GM12878 (cell line): ENCODE data around the gene GARIN5B. TPM values are rescaled to one million over a fixed set of nuclear protein-coding genes. Genes with fewer than 3 reads are reported as not detected.

Experiments
- ATAC-seq: fragments of 200-7000 bp; cut with Tn5 transposase; 3 replicates; pipeline ENCODE4 v1.9.1; 2020; ENCODE audit warnings: mild to moderate bottlenecking, moderate library complexity
- BruUV-seq: library from RNA; stranded (reverse); fragments of 400-500 nt; replicated peaks from 2 replicates; lab custom pipeline; 2021; lab: Mats Ljungman, UMichigan
- CTCF ChIA-PET: fragments of 300-600 bp; sonication (Branson Sonifier 250); formaldehyde crosslinking; extraction: SDS; loops from one replicate; lab custom pipeline; 2021; ENCODE audit warnings: inconsistent platforms; lab: Yijun Ruan, JAX
- POLR2A ChIA-PET: fragments of 350-600 bp; formaldehyde crosslinking; extraction: SDS; loops from one replicate; lab custom pipeline; 2021; ENCODE audit warnings: inconsistent platforms; lab: Charles Lee
- RAD21 ChIA-PET: fragments of 300-600 bp; sonication (Branson Sonifier 250); formaldehyde crosslinking; loops from one replicate; lab custom pipeline; 2023; ENCODE audit warnings: antibody characterized with exemption; ENCODE audit not compliant: unreplicated experiment; lab: Charles Lee
- SMC1A ChIA-PET: fragments of 300-600 bp; sonication (Branson Sonifier 250); formaldehyde crosslinking; loops from one replicate; lab custom pipeline; 2023; ENCODE audit not compliant: unreplicated experiment, uncharacterized antibody; lab: Charles Lee
- DNase-seq: peaks from one replicate; pipeline ENCODE4 v3.0.0-alpha.2; 2011; ENCODE audit warnings: low read depth, low spot score
- FAIRE-seq: peaks from 3 replicates; lab custom pipeline; 2011; peaks lifted over from hg19 to GRCh38; lab: Jason Lieb, UNC
- H2AFZ ChIP-seq: 2 replicates; pipeline ENCODE4 v1.6.0; 2011; ENCODE audit warnings: low read depth, low read length, control low read depth; ENCODE audit not compliant: control insufficient read depth
- H3K27ac ChIP-seq: 2 replicates; pipeline ENCODE4 v1.5.1; 2011; ENCODE audit warnings: control low read depth; ENCODE audit not compliant: control insufficient read depth, insufficient read depth
- H3K27me3 ChIP-seq, 2 experiments: replicated peaks in 1 of 2; 2 replicates each; pipeline versions ENCODE4 v1.6.0 to v1.6.1; 2011; ENCODE audit warnings: low read length in 1 of 2; ENCODE audit not compliant: control insufficient read depth in 2 of 2, insufficient read depth in 2 of 2
- H3K36me3 ChIP-seq, 2 experiments: 2 replicates each; pipeline ENCODE4 v1.5.1; 2011; ENCODE audit warnings: low read length in 1 of 2; ENCODE audit not compliant: control insufficient read depth in 2 of 2, insufficient read depth in 2 of 2
- H3K4me1 ChIP-seq: 2 replicates; pipeline ENCODE4 v1.6.1; 2011; ENCODE audit warnings: mild to moderate bottlenecking, low read length, moderate library complexity, mixed read lengths; ENCODE audit not compliant: control insufficient read depth, insufficient read depth
- H3K4me2 ChIP-seq: 2 replicates; pipeline ENCODE4 v1.6.0; 2011; ENCODE audit warnings: control low read depth; ENCODE audit not compliant: control insufficient read depth, insufficient read depth
- H3K4me3 ChIP-seq: fragments of 200-600 bp; sonication (generic); 2 replicates; pipeline ENCODE4 v1.5.1; 2016
- H3K79me2 ChIP-seq: 2 replicates; pipeline ENCODE4 v1.6.0; 2011; ENCODE audit warnings: low read length; ENCODE audit not compliant: control insufficient read depth, insufficient read depth
- H3K9ac ChIP-seq: 2 replicates; pipeline ENCODE4 v1.8.0; 2011; ENCODE audit warnings: low read length, control low read depth, mixed read lengths; ENCODE audit not compliant: control insufficient read depth, insufficient read depth
- H3K9me3 ChIP-seq: replicated peaks from 3 replicates; pipeline ENCODE4 v1.5.1; 2011; ENCODE audit warnings: mild to moderate bottlenecking, low read length; ENCODE audit not compliant: control insufficient read depth, insufficient read depth
- H4K20me1 ChIP-seq: 2 replicates; pipeline ENCODE4 v1.6.0; 2011; ENCODE audit not compliant: control insufficient read depth, insufficient read depth
- ASH2L ChIP-seq: fragments of 300-600, 200-600 bp; sonication (generic); IDR thresholded peaks from 2 replicates; pipeline ENCODE4 v1.6.1; 2017; ENCODE audit warnings: low read depth, mild to moderate bottlenecking, borderline replicate concordance
- BRCA1 ChIP-seq: IDR thresholded peaks from 2 replicates; pipeline ENCODE4 v1.6.1; 2011; ENCODE audit warnings: low read depth, low read length, improper control_type of control experiment
- CHD4 ChIP-seq: fragments of 200-600 bp; sonication (generic); IDR thresholded peaks from 2 replicates; pipeline ENCODE4 v1.6.1; 2016; ENCODE audit warnings: mild to moderate bottlenecking
- FOS ChIP-seq: IDR thresholded peaks from 3 replicates; pipeline ENCODE4 v1.6.1; 2011; ENCODE audit warnings: borderline replicate concordance; ENCODE audit not compliant: insufficient read length; ENCODE audit errors: extremely low read depth
- IRF3 ChIP-seq: fragments of 450-650 bp; IDR thresholded peaks from 2 replicates; pipeline ENCODE4 v1.6.1; 2014; ENCODE audit warnings: mild to moderate bottlenecking
- MAX ChIP-seq: IDR thresholded peaks from 2 replicates; pipeline ENCODE4 v1.6.1; 2012; ENCODE audit warnings: low read depth, low read length, improper control_type of control experiment
- MYC ChIP-seq: IDR thresholded peaks from 2 replicates; pipeline ENCODE4 v1.6.1; 2011; ENCODE audit warnings: mild to moderate bottlenecking, low read length, moderate library complexity, inconsistent platforms; ENCODE audit not compliant: insufficient read depth, insufficient replicate concordance, insufficient read length, severe bottlenecking
- NFYA ChIP-seq: IDR thresholded peaks from 2 replicates; pipeline ENCODE4 v1.6.1; 2011; ENCODE audit warnings: low read depth, mild to moderate bottlenecking, low read length, improper control_type of control experiment, borderline replicate concordance
- NKRF ChIP-seq: fragments of 450-650 bp; conservative IDR thresholded peaks from 2 replicates; pipeline ENCODE4 v1.6.1; 2017; ENCODE audit warnings: mild to moderate bottlenecking, moderate library complexity
- POU2F2 ChIP-seq: IDR thresholded peaks from 3 replicates; pipeline ENCODE4 v1.6.1; 2011; ENCODE audit warnings: low read depth, mild to moderate bottlenecking, low read length, borderline replicate concordance
- STAT1 ChIP-seq: fragments of 450-650 bp; conservative IDR thresholded peaks from 2 replicates; pipeline ENCODE4 v1.6.1; 2014; ENCODE audit warnings: antibody characterized with exemption, mild to moderate bottlenecking
- TBL1XR1 ChIP-seq: IDR thresholded peaks from 2 replicates; pipeline ENCODE4 v1.6.1; 2012; ENCODE audit warnings: low read depth, low read length, improper control_type of control experiment
- WGBS: methylation state at CpG from one replicate; pipeline ENCODE4 v1.1.6; 2016; ENCODE audit warnings: low lambda C conversion rate; ENCODE audit not compliant: insufficient replicate concordance, insufficient coverage; ENCODE audit errors: missing lambda C conversion rate; 5-methylcytosine and 5-hydroxymethylcytosine counted together
- in situ Hi-C: fragments of 300-500 bp; cut with MboI; formaldehyde crosslinking; loops from 9 replicates; pipeline ENCODE4 v1.14.3; 2018; ENCODE audit warnings: mixed read lengths
- intact Hi-C: fragments of 100-400 bp; cut with micrococcal nuclease; formaldehyde crosslinking; loops from one replicate; pipeline ENCODE4 v1.14.2; 2022; ENCODE audit not compliant: unreplicated experiment
- polyA plus RNA-seq, 11 experiments: library from polyadenylated mRNA; depleted of rRNA in 4 of 11; unstranded in 6 of 11; stranded (reverse) in 5 of 11; fragments of >200 nt; fragmentation: Nextera tagmentation in 4 of 11; fragmentation: Illumina TruSeq in 1 of 11; extraction: Ambion mirVana in 4 of 11; extraction: Trizol in 1 of 11; gene quantifications; 1 replicate in 1 of 11; 2 replicates in 10 of 11; pipeline versions ENCODE4 v1.2.1 to v1.2.3, GENCODE V29; 2011 to 2016; ENCODE audit warnings: inconsistent platforms in 2 of 11, missing spikeins in 2 of 11, low read depth in 1 of 11
- total RNA-seq, 4 experiments: library from RNA; depleted of rRNA in 3 of 4; stranded (reverse); fragments of >200 nt in 3 of 4; fragmentation: Illumina TruSeq in 1 of 4; extraction: Trizol in 1 of 4; gene quantifications; 2 replicates each; pipeline versions ENCODE4 v1.2.1 to v1.2.3, GENCODE V29; 2013 to 2021
- TF ChIP-seq, protein P1 (sequence below): IDR thresholded peaks from 2 replicates; pipeline ENCODE4 v1.6.1; 2011; ENCODE audit warnings: low read depth, mild to moderate bottlenecking, low read length, moderate library complexity, borderline replicate concordance; ENCODE audit errors: extremely low read depth
- TF ChIP-seq, protein P2 (sequence below): IDR thresholded peaks from 2 replicates; pipeline ENCODE4 v1.6.1; 2012; ENCODE audit warnings: low read length, inconsistent platforms
- TF ChIP-seq, protein P3 (sequence below): fragments of 450-650 bp; IDR thresholded peaks from 2 replicates; pipeline ENCODE4 v1.6.1; 2017; ENCODE audit warnings: mild to moderate bottlenecking

GARIN5B gene
- total and polyA plus RNA-seq, 10 of the 15 experiments (the other 5 are each of a cell fraction or from before 2014, with no cell fraction given): not detected

GRCh38 chr19:55382013-55382412 is 19.0 kb upstream of the GARIN5B start:
- intact Hi-C loops (loop anchor here (5.0 to 10.0 kb wide), 3 partner anchors 80 to 767 kb away; partner anchors contain the start of gene PPP6R1), in situ Hi-C loops (no loop called here)
- H2AFZ ChIP-seq: no peak overlapping the region
- no TSS peak for BruUV-seq
- H3K36me3 ChIP-seq: peaks cover 0 to 4% of the 10 kb centered on the region in 2 experiments; a peak in 1 of 4 replicates
- no peaks in the 10 kb centered on the region for H3K27me3 ChIP-seq
- ATAC-seq (no peak), DNase-seq (no peak), FAIRE-seq (no peak)
- ChIA-PET POLR2A (interaction anchor here (1.1 to 3.1 kb wide), 2 partner anchors 41 to 43 kb away, joined by 4 to 26 read pairs; partner anchors contain the start of gene KMT5C), SMC1A (interaction anchor here (2.8 kb wide), 1 partner anchor 43 kb away, joined by 15 read pairs; the partner anchor contains the start of gene KMT5C), CTCF (interaction anchor here (3.2 to 3.4 kb wide), 2 partner anchors 80 to 89 kb away, joined by 34 to 49 read pairs; no protein-coding TSS in a partner anchor), RAD21 (no interaction called here)
- H3K27ac ChIP-seq: no peak overlapping the region
- 94% methylated on average over 5 of the region's 5 CpGs for WGBS
- H3K4me3 ChIP-seq: no peak overlapping the region
- H3K4me1 ChIP-seq: peaks cover 11% of the 10 kb centered on the region
- H4K20me1 ChIP-seq: peaks cover 7% of the 10 kb centered on the region
- H3K9ac ChIP-seq: no peak overlapping the region
- H3K9me3 ChIP-seq: no peaks in the 10 kb centered on the region
- H3K4me2 ChIP-seq: no peak overlapping the region
- peaks cover 19% of the 10 kb centered on the region for H3K79me2 ChIP-seq
- TF ChIP-seq, protein P1, sequence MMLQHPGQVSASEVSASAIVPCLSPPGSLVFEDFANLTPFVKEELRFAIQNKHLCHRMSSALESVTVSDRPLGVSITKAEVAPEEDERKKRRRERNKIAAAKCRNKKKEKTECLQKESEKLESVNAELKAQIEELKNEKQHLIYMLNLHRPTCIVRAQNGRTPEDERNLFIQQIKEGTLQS: no peak
- TF ChIP-seq MYC: no peak
- TF ChIP-seq MAX: no peak
- TF ChIP-seq STAT1: no peak
- TF ChIP-seq FOS: no peak
- TF ChIP-seq BRCA1: no peak
- no peak for TF ChIP-seq ASH2L
- no peak for TF ChIP-seq POU2F2
- TF ChIP-seq, protein P2, sequence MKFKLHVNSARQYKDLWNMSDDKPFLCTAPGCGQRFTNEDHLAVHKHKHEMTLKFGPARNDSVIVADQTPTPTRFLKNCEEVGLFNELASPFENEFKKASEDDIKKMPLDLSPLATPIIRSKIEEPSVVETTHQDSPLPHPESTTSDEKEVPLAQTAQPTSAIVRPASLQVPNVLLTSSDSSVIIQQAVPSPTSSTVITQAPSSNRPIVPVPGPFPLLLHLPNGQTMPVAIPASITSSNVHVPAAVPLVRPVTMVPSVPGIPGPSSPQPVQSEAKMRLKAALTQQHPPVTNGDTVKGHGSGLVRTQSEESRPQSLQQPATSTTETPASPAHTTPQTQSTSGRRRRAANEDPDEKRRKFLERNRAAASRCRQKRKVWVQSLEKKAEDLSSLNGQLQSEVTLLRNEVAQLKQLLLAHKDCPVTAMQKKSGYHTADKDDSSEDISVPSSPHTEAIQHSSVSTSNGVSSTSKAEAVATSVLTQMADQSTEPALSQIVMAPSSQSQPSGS: no peak
- TF ChIP-seq NFYA: no peak
- TF ChIP-seq TBL1XR1: no peak
- TF ChIP-seq IRF3: no peak
- TF ChIP-seq CHD4: no peak
- no peak for TF ChIP-seq NKRF
- TF ChIP-seq, protein P3, sequence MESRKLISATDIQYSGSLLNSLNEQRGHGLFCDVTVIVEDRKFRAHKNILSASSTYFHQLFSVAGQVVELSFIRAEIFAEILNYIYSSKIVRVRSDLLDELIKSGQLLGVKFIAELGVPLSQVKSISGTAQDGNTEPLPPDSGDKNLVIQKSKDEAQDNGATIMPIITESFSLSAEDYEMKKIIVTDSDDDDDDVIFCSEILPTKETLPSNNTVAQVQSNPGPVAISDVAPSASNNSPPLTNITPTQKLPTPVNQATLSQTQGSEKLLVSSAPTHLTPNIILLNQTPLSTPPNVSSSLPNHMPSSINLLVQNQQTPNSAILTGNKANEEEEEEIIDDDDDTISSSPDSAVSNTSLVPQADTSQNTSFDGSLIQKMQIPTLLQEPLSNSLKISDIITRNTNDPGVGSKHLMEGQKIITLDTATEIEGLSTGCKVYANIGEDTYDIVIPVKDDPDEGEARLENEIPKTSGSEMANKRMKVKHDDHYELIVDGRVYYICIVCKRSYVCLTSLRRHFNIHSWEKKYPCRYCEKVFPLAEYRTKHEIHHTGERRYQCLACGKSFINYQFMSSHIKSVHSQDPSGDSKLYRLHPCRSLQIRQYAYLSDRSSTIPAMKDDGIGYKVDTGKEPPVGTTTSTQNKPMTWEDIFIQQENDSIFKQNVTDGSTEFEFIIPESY: no peak
